Fibroblast of peridontal ligament (primary cell): Measurements from ENCODE around the gene HP.

Source experiments
- DNase-seq: peaks from one replicate; pipeline ENCODE4 v3.0.0-alpha.2; 2010; ENCODE audit errors: extremely low read depth

The HP gene

DNA sequence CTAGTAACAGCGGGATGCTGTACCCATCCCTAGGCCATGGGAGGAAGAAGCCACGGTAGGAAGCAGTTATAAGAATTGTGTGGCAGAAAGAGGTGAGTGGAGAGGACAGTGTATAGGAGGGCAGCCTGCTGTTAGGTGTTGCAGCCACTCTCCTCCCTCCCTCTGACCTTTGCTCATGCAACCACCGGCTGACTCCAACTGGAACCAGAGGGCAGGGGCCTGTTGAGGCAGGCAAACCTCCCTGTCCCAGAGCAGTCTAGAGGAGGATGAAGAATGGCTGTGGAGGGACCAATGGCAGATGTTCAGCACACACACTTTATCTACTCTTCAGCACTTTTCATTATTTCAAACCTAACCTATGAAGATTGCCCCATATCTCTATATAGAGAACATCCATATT is 36.9 kb downstream of the HP start:
- no peak for DNase-seq

DNA sequence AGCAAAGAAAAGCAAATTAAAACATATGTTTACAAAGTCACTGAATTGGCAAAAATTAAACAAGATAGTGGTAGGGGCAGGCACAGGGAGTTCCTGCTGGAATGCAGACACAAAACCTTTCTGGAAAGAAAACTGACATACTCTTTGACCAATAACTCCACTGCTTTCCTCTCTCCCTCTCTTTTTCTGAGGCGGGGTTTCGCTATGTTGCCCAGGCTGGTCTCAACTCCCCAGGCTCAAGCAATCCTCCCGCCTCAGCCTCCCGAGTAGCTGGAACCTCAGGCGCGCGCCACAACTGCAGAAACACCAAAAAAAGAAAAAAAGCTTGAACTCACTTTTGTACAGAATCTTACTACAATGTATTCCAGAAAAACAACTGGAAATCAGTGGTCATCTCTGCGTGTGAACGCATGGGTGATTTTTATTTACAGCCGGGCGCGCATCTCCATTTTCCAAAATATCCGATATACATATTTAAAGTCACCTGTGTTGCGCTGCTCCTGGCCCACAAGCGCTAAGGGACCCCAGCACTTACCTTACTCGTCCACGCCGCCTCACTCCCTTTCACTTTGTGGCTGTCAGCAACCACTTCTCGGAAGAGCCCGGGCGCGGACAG is 38.6 kb downstream of the HP start:
- peak; percentile 73 for DNase-seq

DNA sequence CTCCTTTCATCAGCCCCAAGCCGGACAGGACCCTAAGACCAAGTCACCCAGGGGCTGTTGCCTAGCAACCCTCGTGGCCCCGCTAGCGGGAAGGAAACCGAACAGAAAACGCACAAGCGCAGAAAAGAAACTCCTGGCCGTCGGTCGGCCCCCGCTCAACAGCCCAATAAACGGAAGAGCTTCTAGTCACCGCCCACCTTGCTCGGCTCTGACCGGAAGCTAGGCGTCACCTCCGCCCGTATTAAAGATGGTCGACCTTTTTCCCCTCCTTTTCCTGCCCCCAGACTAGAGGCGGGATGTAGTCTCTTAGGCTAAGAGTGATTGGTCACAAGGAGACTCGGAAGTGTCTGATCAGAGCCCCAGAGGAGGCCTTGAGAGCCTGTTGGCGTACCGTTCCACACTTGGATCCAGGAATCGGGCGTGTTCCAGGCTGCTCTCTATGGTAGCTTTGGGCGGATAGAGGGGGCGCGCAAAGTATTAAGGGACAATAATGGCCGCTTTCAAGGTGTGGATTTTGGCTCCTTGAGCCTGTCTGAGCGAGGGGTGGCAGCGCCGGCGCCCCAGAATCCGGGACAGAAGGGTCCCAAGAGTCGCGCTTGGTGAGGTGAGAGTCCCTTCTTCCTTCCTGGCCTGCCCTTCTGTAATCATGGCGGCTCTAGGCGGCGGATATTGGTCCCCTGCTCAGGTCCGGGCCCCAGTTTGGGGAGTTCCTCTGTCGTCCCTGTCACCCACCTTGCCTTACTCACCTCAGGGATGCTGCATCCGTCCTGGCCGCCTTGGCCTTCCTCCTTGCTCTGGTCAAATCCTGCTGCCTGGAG is 39.4 kb downstream of the HP start, which contains the start of the genes DHX38 and TXNL4B:
TSS of gene DHX38 (plus strand) at position 400 of the 818 bp plus-strand sequence. CDS start 2,311 bp downstream, outside the sequence.
TSS of gene TXNL4B (minus strand) at position 173 of the 818 bp plus-strand sequence. CDS start 2,871 bp downstream, outside the sequence.
- DNase-seq = peak; percentile 99

DNA sequence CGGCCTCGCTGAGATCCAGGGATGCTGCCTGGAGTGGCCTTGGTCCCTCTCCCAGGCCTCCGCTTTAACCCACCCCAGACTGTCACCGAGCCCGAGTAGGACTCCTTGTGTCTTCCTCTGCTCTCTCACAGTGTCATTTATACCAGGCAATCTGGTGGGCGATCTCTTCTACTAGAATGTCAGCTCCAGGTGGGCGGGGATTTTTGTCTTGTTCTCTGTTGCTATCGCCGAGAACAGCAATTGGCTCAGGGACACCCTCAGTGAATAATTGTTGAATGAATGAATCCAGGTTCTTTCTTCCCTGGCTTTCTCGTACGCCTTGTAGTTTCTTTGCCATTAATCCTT is 39.9 kb downstream of the HP start:
- DNase-seq = no peak

DNA sequence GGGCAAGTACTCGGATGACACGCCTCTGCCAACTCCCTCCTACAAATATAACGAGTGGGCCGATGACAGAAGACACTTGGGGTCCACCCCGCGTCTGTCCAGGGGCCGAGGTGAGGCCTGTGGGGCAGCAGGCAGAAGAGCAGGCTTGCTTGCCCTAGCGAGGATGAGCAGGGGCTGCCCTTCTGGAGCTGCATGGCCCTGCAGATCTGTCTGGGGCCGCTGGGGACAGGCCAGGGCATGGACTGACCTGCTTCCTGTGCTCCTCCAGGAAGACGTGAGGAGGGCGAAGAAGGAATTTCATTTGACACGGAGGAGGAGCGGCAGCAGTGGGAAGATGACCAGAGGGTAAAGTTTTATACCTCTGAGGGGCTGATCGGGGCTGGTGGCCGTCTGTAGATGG is 44.6 kb downstream of the HP start:
- no peak for DNase-seq

DNA sequence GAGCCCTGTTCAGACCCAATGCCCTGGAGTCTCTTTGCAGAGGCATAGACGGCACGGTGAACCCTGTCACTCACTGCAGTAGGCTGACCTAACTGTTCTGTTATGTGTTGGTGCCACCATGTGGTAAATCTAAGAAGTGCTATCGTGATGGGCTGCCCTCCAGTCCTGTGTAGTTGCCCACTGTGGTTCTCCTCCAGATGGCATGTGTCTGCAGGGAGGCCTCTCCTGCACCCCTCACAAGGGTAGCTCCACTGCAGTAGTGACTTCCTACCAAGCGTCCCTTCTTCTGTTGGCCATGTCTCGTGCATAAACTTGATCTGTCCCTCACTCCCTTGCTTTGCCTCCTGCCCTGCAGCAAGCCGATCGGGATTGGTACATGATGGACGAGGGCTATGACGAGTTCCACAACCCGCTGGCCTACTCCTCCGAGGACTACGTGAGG is 45.1 kb downstream of the HP start:
- DNase-seq = peak; percentile 54

DNA sequence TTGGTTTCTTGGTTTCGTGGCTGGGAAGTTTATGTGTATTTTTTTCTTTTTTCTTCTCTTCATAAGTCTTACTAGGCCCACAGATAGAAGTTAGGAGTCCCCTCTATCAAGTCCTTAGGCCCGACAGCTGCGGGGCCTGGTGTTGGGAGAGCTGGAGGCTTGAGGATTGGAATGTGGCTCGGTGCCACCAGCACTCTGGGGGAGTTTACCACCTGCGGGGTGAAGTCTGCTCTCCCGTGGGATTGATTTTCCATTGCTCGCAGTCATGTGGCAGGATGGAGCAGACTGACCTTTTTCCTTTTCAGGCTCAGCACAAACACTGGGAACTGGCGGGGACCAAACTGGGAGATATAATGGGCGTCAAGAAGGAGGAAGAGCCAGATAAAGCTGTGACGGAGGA is 46.9 kb downstream of the HP start:
- DNase-seq = no peak

DNA sequence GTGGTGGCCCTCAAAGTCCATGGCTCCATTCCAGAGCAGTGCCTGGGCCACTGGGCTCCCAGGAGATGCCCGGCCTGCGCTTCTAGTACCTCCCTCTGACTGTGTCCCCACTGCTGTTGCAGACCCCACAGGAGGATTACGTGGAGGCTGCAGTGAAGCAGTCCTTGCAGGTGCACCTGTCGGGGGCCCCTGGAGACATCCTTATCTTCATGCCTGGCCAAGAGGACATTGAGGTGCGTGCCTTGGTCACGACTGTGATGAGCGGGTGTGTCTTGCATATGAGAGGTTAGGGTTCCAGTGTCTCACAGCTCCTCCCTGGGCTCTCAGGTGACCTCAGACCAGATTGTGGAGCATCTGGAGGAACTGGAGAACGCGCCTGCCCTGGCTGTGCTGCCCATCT is 50.6 kb downstream of the HP start:
- DNase-seq = no peak

DNA sequence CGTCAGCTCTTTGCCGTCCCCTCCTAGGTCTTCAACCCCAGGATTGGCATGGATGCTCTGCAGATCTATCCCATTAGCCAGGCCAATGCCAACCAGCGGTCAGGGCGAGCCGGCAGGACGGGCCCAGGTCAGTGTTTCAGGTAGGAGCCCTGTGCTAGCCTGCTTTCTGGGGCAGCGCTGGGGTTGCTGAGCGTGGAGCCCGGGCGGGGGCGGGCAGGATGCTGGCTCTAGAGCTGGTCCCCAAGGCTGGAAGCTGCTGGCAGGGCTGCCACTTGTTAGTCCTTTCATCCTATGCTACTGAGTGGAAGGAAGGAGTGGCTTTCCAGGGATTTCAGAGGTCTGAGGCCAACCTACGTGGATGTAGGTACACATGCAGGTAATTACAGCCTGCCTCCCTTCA is 51.7 kb downstream of the HP start:
- DNase-seq = no peak

DNA sequence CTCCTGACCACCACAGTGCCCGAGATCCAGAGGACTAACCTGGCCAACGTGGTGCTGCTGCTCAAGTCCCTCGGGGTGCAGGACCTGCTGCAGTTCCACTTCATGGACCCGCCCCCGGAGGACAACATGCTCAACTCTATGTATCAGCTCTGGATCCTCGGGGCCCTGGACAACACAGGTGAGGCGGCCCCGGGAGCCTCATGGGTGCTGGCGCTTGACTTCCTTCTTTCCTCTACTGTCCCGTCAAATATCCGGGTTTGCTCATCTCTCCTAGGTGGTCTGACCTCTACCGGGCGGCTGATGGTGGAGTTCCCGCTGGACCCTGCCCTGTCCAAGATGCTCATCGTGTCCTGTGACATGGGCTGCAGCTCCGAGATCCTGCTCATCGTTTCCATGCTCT is 53.1 kb downstream of the HP start:
- DNase-seq = no peak

DNA sequence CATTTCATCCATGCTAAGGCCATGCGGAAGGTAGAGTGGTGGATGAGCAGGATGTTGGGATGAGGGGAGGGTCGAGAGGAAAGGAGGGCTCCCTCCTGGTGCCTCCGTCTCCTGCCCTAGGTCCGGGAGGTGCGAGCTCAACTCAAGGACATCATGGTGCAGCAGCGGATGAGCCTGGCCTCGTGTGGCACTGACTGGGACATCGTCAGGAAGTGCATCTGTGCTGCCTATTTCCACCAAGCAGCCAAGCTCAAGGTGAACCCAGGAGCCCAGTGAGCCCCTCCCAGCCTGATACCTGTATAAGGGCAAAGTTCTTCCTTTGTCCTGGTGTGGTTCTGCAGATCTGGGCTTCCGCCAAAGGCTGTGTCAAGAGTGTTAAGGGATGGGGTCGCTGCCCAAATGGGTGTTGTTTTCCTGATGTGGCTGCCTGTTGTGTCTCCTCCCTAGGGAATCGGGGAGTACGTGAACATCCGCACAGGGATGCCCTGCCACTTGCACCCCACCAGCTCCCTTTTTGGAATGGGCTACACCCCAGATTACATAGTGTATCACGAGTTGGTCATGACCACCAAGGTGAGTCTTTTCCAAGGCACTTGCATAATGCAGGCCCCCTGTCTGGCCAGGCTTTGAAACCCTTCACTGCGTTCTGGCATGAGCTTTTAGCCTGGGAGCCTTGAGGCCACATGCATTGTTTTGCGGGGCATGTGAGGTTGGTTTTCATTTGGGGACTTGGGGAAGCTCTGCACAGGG is 54.2 kb downstream of the HP start:
- DNase-seq = no peak

DNA sequence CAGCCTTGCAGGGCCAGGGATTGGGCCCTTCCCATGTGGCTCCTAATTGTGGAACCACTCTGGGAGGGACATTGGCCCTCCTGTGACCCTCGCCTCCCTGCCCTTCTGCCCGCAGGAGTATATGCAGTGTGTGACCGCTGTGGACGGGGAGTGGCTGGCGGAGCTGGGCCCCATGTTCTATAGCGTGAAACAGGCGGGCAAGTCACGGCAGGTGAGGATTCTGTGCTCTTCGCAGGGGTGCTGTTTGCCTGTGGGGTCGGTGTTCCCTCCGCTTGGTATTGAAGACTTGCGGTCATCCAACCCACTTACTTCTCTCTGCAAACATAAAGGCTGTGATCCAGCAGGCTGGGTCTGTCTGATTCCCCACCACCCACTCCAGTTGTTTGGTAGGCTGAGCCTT is 55.0 kb downstream of the HP start:
- DNase-seq = no peak

DNA sequence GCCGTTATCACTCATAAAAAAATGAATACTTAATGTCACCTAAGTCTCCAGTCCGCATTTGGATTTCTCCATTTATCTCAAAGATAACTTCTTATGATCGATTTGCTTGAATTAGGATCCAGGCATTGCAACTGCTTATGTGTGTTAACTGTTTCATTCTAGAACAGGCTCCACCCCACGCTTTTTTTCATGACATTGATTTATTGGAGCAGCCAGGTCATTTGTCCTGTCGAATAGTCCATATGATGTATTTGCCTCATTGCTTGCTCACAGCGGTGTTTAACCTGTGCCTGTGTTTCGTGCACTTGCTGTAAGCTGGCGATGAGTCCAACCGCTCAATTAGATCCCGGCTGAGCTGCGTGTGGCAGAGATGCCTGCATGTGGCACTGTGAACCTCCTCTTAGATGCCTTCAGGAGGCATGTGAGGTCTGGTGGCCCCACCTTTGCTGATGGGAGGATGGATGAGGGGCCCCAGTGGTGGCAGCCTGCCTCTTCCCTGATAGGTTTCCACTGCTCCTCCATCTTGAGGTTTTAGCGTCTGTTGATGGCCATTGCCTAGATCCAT is 55.7 kb downstream of the HP start:
- no peak for DNase-seq
